HL-60/S4 (cell line): Measurements from ENCODE around the gene NAV2.

Experiments used
- in situ Hi-C: fragments of 300-500 bp; cut with MboI; formaldehyde crosslinking; loops from 2 replicates; pipeline ENCODE4 v1.14.3; 2022; ENCODE audit warnings: low sequenced_read_pairs

NAV2 gene

DNA sequence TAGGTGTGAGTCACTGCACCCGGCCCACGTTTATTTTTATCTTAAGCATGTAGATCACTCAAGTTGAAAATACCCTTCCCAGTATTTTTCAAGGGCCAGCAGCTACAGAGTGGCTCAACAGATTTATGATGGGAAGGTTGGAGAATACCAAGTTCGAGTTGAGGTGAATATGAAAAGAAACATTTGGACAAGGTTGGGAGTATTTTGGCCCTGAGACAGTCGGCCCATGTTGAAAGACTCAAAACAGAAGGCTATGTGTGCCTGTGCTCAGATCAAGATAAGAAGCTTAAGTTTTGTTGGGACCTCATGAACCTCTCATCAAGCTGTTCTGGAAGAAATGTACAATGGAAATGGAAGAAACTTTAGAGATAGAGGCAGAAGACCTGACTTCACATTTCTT lies 248.6 kb downstream of the NAV2 start:
- in situ Hi-C loops: no loop called here

DNA sequence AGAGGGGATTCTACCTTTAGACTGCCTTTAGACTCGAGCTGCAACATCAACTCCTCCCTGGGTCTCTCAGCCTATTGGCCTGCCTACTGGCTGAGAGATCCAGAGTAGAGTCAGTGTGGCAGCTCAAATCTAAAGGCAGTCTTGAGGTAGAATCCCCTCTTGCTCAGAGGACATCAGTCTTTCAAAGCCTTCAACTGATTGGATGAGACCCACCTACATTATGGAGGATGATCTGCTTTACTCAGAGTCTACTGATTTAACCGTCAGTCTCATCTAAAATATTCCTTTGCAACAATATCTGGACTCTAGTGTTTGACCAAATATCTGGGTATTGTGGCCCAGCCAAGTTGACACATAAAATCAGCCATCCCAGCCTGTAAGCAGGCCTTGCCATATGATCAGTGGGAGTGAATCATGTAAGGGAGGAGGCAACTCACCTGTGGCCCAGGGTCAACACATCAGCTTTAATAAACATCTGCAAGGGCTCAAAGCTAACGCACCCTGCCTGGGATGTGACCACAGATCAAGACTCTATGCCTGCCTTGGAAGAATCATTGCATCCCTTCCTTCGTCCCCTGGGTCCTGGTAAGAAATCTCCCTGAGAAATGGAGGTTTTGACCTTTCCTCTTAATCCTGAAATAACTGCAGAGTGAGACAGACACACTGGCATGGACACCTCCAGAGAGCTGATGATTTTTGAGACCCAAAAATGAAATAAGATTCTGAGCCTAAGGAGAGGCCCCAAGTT lies 249.6 kb downstream of the NAV2 start:
- in situ Hi-C loops: no loop called here

DNA sequence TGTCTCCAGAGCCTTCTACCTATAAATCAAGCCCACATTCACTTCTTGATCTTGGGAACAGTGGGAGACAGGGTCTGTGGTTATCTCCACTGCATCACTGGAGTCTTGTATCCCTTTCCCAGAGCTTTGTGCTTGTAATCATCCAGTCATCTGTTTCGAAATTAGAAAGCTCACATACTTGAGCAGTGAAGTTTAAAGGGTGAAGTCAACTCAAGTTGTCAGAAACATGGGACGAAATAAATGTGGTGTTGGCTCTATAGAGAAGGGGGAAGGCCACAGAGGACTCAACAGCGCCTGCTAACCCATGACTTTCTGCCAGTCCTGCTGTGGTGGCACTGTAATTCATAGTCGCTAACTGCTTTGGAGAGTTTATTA lies 250.2 kb downstream of the NAV2 start:
- in situ Hi-C loops: no loop called here

DNA sequence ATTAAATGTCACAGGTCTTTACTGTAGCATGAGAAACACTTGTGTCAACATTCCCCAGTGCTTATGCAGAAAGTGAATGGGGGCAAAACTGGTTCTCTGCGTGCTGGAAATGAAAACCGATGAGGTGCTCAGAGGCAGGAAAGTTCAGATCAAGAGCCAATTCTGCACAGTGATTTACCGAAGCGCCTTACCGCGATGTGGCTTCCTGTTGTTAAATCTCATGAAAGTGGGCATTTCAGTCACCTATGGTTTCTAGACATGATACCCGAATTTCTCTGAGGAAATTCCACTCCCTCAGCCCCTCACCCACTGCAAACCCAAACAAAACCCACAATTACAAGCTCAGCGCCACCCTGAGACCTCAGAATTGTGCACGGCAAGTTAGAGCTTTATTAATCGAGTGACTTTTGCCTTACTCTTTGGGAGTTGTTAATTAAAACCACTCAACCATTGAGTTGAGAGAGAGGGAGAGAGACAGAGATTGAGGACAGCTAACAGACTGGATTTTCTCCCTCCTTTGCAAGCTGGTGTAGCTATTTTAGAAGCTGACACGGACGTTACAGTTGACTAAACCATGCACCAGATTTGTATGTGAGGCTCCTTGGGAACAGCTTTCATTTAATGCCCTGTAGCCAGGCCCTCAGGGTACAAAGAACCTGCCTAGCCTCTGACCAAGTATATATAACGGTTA lies 251.2 kb downstream of the NAV2 start:
- in situ Hi-C loops: no loop called here

DNA sequence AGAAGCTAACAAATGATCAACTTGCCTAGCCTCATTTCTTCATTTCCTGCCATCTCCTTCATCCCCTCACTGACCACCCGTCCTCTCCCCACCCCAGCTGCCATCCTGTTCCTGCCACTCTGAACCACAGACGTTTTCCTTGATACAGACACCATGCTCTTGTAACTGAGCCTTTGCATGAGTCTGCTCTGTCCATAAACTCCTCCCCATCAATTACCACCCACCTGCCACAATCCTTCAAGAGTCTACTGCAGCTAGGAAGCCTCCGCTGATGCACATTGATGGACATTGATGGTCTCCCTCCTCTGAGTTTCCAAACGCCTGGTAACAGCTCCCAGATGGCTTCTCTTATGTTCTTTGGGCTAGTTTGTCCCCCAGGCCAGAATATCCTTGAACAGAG lies 253.8 kb downstream of the NAV2 start:
- in situ Hi-C loops: no loop called here

DNA sequence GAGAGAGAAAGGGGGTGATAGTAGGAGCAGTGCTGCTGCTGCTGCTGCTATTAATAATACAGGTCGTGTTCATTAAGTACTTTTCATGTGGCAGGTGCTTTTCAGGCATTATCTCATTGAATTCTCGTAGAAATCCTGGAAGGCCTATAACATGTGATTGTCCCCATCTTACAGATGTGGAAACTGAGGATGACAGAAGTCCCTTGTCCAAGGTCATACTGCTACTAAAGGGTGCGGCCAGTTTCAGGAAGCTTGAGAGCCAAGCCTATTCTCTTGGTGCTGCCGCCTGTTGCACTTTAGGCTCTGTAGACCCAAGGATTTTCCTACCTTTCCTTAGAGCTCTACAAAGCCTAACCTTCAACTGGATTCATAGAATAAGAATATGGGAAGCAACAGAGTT lies 254.3 kb downstream of the NAV2 start:
- in situ Hi-C loops: no loop called here

DNA sequence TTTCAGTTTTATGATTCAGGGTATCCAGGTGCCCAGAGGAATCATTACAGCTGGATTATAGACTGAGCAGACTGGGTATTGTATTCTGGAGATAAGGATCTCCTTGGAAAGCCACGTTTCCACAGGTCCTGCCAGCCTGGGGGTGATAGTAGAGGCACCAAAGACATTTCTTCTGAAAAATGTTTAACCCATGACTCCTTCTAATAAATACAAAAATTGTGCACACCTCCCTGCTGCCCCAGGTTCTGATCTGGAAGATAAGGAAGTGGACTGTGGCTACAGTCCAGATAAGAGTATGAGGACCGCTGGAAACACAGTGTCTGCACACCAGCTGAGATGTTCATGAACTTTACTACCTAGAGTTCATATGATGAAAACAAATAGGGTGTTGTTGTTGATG lies 255.2 kb downstream of the NAV2 start:
- in situ Hi-C loops: no loop called here

DNA sequence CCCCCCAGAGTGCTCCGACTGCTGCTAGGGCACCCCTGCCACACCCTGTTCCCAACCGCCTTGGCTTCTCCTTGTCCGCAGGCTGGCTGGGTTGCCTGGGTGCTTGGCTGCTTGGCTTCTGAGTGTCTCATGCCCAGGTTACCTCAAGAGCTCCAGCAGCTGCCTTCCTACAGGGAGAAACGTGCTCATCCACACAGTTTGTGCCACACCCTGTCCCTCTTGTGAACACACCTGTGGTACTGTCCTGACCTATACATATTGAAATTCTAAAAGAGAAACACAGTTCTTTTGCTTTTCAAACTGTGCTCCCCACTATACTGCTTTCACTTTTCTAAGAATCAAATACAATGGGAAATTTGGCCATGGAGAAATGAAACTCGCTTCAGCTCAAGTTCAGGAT lies 256.2 kb downstream of the NAV2 start:
- in situ Hi-C loops: no loop called here

DNA sequence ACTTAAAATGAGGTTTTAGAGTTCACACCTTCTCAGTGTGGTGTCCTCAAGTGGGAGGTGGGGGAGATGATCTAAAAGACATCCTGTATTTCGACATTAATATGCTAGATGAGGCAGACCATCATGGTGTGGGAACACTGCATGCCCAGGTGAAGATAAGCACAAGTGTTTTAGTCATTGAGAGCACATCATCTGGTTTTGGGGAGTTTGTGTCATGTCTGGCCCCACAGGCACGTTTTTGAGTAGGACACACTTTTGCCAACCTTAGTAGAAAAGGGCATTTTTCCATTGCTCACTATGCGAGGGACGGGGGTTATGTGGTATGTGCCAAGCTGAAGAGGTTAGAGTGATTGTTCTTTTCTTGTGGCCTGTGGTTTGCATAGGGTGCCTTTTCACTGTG lies 258.3 kb downstream of the NAV2 start:
- in situ Hi-C loops: no loop called here

DNA sequence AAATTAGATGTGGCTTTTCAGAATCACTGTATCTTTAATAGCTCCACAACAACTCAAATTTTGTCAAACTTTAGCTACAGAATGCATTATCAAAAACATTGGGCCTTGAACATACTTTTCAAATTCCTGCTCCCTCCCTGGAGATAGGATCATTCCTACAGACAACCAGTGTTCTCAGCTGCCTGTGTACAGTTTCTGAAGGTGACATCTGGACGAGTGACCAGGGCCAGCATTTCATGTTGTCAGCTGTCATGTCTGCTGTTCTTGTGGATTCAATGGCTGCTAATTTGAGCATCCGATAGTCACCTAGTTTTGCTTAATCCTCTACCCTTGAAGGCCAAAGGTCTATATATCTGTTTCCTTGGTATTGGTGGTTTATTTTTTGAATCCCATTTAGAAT lies 259.5 kb downstream of the NAV2 start:
- in situ Hi-C loops: no loop called here

DNA sequence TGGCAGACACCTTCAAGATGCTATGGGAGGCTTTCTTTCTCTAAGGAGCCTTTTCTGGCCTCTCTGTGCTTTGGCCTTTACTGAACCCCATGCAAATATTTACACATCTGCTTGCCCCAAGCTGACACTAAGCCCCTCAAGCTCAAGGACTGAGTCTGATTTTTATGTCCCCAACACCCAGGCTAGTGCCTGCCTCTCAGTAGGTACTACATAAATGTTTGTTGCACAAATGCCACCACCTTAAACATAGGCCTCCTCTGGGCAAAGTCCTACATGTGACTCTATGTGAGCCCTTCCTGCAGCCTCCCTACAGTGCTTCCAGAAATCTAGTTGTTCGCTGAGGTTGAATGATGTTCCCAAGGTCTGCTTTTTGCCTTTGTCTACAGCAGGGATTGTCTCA lies 260.0 kb downstream of the NAV2 start:
- in situ Hi-C loops: no loop called here

DNA sequence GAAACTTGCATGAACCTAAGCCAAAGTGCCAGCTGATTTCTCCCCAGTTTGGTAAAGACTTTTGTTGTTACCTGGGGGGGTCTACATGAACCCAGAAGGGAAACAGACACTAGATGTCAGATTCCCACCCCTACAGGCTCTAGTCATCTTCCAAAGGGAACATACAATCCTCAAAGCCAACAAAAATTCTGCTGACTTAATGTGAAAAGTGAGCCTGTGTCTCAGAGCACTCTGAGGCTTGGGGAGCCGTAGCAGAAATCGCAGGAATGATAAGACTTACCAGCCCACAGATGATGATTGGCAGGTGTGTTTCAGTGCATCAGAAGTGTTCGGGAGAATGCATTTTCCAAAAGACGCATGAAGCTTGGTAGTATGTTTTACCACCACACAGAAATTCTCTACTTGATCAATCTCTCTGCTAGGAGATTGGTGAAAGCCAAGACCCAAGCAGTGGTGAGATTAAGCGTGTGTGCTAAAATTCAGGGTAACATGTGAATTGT lies 260.5 kb downstream of the NAV2 start:
- in situ Hi-C loops: no loop called here

DNA sequence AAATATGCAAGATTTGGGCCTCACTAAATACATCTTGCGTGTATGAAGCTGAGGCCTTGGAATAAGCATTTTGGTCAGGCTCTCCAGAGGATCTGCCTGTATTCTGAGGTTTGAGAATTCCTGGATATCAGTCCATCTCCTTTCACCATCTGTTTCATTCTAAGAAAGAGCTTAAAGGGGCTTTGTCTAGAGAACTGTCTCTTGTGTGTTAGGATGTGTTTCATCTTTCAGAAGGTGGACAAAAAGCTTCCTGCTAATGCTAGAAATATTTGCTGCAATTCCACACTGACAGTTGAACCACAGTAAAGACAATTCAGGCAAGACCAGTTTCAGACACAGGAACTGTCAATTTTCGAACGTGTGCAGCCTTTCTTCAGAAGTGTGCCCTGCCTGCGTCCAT lies 262.2 kb downstream of the NAV2 start:
- in situ Hi-C loops: no loop called here

DNA sequence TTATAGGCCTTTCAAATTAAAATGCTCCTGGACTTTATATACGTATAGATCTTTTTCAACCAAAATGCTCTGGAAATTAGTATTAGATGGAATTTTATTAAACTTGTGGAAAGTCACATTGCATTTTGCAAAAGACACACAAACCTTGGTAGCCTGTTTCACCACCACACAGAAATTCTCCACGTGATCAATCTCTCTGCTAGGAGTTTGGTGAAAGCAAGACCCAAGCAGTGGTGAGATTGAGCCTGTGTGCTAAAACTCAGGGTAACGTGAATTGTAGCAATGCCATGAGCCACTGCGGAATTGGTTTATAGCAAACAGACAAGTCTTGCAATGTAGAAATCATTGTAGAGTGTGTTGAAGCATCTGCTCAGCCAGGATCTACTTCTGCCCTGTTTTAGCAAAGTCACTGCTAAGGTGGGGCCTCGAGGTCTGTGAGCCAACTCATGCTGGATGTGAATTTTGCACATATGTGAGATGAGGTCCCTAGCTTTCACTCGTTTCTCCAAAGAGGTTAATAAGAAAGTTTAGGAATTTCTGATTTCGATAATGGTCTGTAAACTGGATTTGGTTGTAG lies 262.9 kb downstream of the NAV2 start:
- in situ Hi-C loops: no loop called here

DNA sequence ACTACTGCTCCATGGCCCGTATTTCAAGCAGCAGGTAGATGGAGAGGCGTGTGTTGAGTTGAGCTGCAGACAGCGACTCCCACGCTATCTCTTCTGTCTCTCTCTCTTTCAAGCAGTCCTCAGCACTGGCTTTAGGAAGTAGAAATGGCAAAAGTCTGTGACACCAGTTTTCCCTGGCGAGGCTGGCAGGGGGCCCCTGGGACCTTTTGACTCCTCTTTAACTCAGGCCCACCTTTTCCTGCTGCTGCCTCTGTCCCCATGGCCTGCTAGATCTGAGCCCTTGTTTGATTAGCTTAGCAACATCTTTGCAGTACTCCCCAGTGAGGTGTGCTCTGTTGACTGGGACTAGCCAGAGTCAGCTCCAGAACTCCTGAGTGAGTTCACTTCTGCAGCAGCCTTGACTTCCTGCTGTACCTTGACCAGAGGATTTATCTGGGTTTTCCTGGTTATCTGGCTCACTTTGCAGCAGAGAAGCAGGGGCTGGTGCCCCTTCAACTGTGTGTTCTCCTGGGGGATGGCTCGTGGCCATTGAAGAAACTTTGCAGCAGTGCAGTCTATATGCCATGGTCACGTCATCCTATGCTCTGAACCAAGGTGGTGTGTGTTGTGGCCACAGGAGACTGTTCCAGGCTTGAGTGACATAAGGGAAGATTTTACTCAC lies 263.8 kb downstream of the NAV2 start:
- in situ Hi-C loops: no loop called here

DNA sequence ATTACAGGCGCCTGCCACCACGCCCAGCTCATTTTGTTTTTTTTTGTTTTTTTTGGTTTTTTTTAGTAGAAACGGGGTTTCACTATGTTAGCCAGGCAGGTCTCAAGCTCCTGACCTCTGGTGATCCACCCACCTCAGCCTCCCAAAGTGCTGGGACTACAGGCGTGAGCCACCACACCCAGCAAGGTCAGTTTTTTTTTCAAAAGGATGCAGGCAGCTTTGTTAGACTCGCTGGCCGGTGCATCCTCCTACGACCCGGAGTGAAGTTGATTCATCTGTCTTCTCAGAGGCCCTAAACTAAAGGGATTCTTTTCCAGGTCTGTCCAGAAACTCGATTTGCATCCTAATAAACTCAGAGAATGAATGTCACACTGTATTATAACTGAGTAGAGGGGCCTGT lies 265.3 kb downstream of the NAV2 start:
- in situ Hi-C loops: no loop called here

DNA sequence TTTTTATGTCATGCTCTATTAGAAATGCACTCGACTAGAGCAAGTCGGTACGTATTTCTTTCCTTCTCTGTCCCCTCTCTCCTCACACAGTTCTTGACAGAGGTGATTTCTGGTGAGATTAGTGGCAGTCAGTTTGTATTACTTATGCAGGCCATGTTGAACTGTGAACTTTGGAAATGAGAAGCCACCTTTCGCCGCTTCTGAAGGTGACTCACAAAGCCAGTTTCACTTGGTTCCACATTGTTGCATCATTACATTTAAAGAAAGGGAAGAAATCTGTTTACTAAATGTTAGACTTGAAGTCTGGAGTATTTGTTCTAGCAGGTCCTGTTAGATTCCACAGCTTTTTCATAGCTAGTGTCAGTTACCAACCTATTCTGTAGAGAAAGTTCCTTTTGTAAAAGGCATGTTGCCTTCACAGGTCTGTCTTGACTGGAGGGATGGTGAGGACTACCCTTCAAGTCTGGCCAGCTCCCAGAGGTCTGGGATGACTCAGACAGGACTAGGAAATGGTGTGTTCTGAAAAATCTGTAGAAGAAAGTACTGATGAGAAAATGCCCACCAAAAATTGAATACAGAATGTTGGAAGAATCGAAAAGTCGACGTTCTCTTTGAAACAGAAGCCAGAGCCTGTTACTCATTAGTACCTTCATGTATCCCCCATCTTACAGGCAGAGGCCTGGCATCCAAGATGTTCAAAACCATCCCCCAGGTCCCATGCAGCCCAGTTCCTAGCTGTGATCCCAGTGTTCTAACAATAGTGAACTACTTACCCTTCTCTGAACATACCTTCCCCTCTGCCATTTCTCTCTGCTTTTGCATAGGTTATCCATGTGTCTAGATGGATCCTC lies 266.3 kb downstream of the NAV2 start:
- in situ Hi-C loops: no loop called here

DNA sequence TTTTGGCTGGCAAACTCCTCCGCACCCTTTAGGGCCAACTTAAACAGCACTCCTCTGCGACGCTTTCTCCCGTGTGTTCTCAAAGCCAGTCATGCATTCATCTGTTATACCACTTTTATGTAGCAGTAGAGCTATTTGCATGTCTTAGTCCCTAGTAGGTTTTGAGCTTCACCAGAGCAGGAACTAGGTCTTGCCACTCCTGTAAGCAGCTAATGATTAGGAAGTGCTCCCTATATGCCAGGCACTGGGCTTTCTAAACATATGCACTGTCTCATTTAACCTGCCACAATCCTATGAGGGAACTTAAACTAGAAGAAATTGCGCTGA lies 266.8 kb downstream of the NAV2 start:
- in situ Hi-C loops: no loop called here

DNA sequence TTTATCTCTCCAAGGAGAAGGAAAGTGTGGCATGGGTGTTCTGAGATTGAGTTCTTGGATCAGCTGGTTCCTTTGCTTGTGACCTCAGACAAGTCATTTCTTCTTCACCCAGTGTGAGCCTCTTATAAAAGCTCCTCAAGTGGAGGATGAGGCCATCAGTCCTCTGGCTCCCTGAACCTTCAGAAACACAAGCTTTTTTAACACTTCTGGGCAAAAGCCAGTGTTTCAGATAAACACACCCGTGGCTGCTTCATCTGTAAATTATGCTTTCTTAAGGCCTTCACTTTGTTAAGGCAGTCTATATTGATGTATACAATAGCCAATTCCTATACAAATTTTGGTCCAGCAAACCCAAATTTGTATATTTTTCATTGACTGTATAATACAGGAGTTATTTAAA lies 267.8 kb downstream of the NAV2 start:
- in situ Hi-C loops: no loop called here

DNA sequence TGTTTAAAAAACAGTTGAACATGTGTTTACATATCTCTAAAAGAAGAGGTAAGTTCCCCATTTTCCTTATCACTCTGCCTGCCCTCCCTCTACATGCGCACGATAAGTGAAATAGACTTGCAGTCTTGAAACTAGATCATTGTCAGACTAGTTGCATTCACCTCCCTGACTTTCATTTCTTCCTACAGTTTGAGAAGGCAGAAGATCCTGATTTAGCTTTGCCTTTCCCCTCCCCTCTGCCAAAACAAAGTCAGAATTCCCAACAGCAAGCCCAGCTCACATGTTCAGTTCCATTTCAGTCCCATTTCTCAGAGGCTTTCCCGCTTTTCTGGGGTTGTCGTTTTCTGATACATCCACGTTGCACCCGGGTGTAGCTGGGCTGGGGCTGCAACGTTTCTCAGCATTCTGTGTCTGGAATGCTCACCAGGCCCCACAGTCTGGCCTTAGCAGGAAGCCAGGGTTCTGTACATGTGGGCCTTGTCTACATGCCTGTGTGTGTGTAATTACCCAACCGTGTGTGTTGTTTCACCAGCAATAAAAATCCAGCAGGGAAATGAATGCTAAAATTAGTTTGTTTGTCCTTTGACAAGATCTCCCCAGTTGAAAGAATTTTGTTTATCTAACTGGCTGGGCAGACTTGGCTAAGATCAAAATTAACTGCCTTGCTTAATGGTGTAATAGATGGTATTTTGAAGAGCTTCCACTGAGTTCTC lies 268.5 kb downstream of the NAV2 start:
- in situ Hi-C loops: no loop called here
